Measurements from ENCODE around the gene SCFD2. TPM values are rescaled to one million over a fixed set of nuclear protein-coding genes. Genes with fewer than 3 reads are reported as not detected.
A peak's percentile ranks its signal among the peaks of the same experiment; 100 is the strongest.

SCFD2 gene
- polyA plus RNA-seq, 1 of the 3 experiments (the other 2 are of a cell fraction), result 14.1 TPM

DNA sequence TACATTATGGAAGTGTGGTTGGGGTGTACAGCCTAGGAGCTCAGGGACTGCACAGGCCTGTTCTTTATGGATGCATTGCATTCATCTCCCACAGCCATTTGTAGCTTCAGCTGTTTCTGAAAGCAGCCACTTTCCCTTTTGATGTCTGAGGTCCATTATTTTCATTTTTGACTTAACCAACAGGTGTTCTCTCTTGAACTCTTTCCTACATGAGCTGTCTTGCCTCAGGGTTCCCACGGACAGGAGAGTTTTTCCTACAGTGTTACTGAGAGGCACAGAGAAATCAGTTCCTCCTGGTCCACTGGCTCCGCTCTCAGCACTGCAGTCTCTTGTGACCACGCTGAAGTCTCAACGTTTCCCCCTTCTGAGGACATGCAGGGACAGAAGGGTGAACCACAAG, 416.5 kb downstream of the SCFD2 start:
- CTCF ChIA-PET, result no interaction called here

DNA sequence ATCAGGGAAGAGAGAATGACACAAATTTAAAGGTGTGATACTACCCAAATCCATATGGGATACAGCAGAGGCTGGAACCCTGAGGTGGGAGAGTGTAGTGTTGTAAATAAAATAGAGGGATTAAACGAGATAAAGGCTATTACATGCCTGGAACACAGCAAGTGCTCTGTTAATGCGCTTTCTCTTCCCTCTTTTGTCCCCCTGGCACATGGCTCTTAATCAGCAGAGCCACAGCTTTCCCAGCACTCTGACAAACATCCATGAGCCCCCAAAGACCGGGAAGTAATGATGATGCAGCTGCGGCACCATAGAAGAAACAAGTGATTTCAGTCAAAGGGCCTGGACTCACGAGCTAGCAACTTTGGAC, 417.8 kb downstream of the SCFD2 start:
- TF ChIP-seq RXRA (IDR thresholded peaks at IDR 0.05; ENCODE audit: borderline replicate concordance, low read depth) (no peak), MEF2A (IDR thresholded peaks at IDR 0.05; ENCODE audit: borderline replicate concordance, low read depth) (no peak), USF1 (IDR thresholded peaks at IDR 0.05; ENCODE audit: borderline replicate concordance, low read depth) (no peak), NRF1 (IDR thresholded peaks at IDR 0.05; ENCODE audit: low read depth, low read length) (no peak), FOXJ3 (CRISPR knock-in tag; IDR thresholded peaks at IDR 0.05) (no peak), GATA2 (CRISPR knock-in tag; IDR thresholded peaks at IDR 0.05) (no peak), FOSL2 (IDR thresholded peaks at IDR 0.05; ENCODE audit: borderline replicate concordance, low read depth) (no peak), EZH2phosphoT487 (IDR thresholded peaks at IDR 0.05; ENCODE audit: borderline replicate concordance, low read depth) (no peak), CHD2 (IDR thresholded peaks at IDR 0.05; ENCODE audit: low read length, partially characterized antibody) (no peak)
- TF ChIP-seq, protein P1, sequence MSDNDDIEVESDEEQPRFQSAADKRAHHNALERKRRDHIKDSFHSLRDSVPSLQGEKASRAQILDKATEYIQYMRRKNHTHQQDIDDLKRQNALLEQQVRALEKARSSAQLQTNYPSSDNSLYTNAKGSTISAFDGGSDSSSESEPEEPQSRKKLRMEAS (IDR thresholded peaks at IDR 0.05; ENCODE audit: low read depth), result no peak
- TF ChIP-seq, protein P2, sequence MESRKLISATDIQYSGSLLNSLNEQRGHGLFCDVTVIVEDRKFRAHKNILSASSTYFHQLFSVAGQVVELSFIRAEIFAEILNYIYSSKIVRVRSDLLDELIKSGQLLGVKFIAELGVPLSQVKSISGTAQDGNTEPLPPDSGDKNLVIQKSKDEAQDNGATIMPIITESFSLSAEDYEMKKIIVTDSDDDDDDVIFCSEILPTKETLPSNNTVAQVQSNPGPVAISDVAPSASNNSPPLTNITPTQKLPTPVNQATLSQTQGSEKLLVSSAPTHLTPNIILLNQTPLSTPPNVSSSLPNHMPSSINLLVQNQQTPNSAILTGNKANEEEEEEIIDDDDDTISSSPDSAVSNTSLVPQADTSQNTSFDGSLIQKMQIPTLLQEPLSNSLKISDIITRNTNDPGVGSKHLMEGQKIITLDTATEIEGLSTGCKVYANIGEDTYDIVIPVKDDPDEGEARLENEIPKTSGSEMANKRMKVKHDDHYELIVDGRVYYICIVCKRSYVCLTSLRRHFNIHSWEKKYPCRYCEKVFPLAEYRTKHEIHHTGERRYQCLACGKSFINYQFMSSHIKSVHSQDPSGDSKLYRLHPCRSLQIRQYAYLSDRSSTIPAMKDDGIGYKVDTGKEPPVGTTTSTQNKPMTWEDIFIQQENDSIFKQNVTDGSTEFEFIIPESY (IDR thresholded peaks at IDR 0.05; ENCODE audit: borderline replicate concordance, low read depth), result no peak
- TF ChIP-seq, protein P3, sequence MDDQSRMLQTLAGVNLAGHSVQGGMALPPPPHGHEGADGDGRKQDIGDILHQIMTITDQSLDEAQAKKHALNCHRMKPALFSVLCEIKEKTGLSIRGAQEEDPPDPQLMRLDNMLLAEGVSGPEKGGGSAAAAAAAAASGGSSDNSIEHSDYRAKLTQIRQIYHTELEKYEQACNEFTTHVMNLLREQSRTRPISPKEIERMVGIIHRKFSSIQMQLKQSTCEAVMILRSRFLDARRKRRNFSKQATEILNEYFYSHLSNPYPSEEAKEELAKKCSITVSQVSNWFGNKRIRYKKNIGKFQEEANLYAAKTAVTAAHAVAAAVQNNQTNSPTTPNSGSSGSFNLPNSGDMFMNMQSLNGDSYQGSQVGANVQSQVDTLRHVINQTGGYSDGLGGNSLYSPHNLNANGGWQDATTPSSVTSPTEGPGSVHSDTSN (IDR thresholded peaks at IDR 0.05), result no peak
- WGBS (ENCODE audit: low lambda C conversion rate), result 91% methylated on average over 5 of the region's 5 CpGs
- Histone ChIP-seq H3K4me2 (no peak overlapping the region), H3K27ac (ENCODE audit: low read depth in 2 of 2, low read length in 1 of 2) (peak overlapping the region in 1 of 2 experiments; percentile 60; a peak in 2 of 4 replicates), H3K9ac (no peak overlapping the region), H2AFZ (ENCODE audit: low read depth) (no peak overlapping the region), H3K79me2 (ENCODE audit: insufficient read depth) (no peaks in the 10 kb centered on the region), H3K9me3 (no peaks in the 10 kb centered on the region), H3F3A (replicated peaks; ENCODE audit: insufficient read depth) (no peaks in the 10 kb centered on the region), H3K9me2 (no peaks in the 10 kb centered on the region), H3K4me3 (ENCODE audit: low read depth in 2 of 2, low read length in 1 of 2) (no peak overlapping the region), H3K36me3 (replicated peaks in 1 of 2; ENCODE audit: control insufficient read depth in 1 of 2, insufficient read depth in 2 of 2, low read length in 1 of 2) (no peaks in the 10 kb centered on the region), H3K27me3 (ENCODE audit: insufficient read depth) (no peaks in the 10 kb centered on the region), H3K4me1 (ENCODE audit: control insufficient read depth in 1 of 2, insufficient read depth in 2 of 2, low read depth in 1 of 2, low read length in 1 of 2) (peaks cover 3 to 22% of the 10 kb centered on the region in 2 experiments; a peak in 3 of 4 replicates), H4K20me1 (ENCODE audit: insufficient read depth) (no peaks in the 10 kb centered on the region)
- ChIA-PET POLR2A (no interaction called here), CTCF (no interaction called here)
- DNase-seq, result no peak

More for the DNA sequence above, 416.5 kb downstream of the SCFD2 start:
- no peak overlapping the region for H3K27ac ChIP-seq (ENCODE audit: low read depth in 2 of 2, low read length in 1 of 2)
- H3F3A ChIP-seq (replicated peaks; ENCODE audit: insufficient read depth), result no peaks in the 10 kb centered on the region
- no peak overlapping the region for H3K4me2 ChIP-seq
- WGBS (ENCODE audit: low lambda C conversion rate), result 88% methylated on average over 4 of the region's 4 CpGs
- H3K9me3 ChIP-seq, result no peaks in the 10 kb centered on the region
- H3K9ac ChIP-seq, result no peak overlapping the region
- H4K20me1 ChIP-seq (ENCODE audit: insufficient read depth), result no peaks in the 10 kb centered on the region
- H3K4me1 ChIP-seq (ENCODE audit: control insufficient read depth in 1 of 2, insufficient read depth in 2 of 2, low read depth in 1 of 2, low read length in 1 of 2), result peaks cover 3 to 30% of the 10 kb centered on the region in 2 experiments; a peak in 3 of 4 replicates
- H3K79me2 ChIP-seq (ENCODE audit: insufficient read depth), result no peaks in the 10 kb centered on the region
- no peak overlapping the region for H3K4me3 ChIP-seq (ENCODE audit: low read depth in 2 of 2, low read length in 1 of 2)
- no peaks in the 10 kb centered on the region for H3K9me2 ChIP-seq
- no peak for DNase-seq
- H3K36me3 ChIP-seq (replicated peaks in 1 of 2; ENCODE audit: control insufficient read depth in 1 of 2, insufficient read depth in 2 of 2, low read length in 1 of 2), result no peaks in the 10 kb centered on the region
- POLR2A ChIA-PET, result no interaction called here
- no peaks in the 10 kb centered on the region for H3K27me3 ChIP-seq (ENCODE audit: insufficient read depth)
- no peak for TF ChIP-seq CTCF (IDR thresholded peaks at IDR 0.05)
- TF ChIP-seq GATA2 (CRISPR knock-in tag; IDR thresholded peaks at IDR 0.05), result no peak
- no peak overlapping the region for H2AFZ ChIP-seq (ENCODE audit: low read depth)
